ENCODE measurements around the gene SLC2A11. TPM values are rescaled to one million over a fixed set of nuclear protein-coding genes. Genes with fewer than 3 reads are reported as not detected.

The SLC2A11 gene
- total RNA-seq, 2 donors from 2014 or later: 15.1 to 27.0 TPM

- TF ChIP-seq POLR2AphosphoS5 (IDR thresholded peaks at IDR 0.05) (no peak), POLR2A (IDR thresholded peaks at IDR 0.05) (no peak), CTCF (IDR thresholded peaks at IDR 0.05) (no peak)
- Histone ChIP-seq H3K9me3 (no peaks in the 10 kb centered on the region), H3K36me3 (no peaks in the 10 kb centered on the region)
Measured at GRCh38 chr22:23877566-23877965, 19.9 kb downstream of the SLC2A11 start.

GRCh38 chr22:23878219-23878618, 20.5 kb downstream of the SLC2A11 start:
- Histone ChIP-seq H3K4me1 (replicated peaks) (no peaks in the 10 kb centered on the region), H3K27me3 (replicated peaks; ENCODE audit: insufficient read depth) (no peaks in the 10 kb centered on the region), H3K4me3 (no peak overlapping the region), H3K9me3 (no peaks in the 10 kb centered on the region), H3K27ac (no peak overlapping the region), H3K36me3 (no peaks in the 10 kb centered on the region)
- TF ChIP-seq POLR2A (IDR thresholded peaks at IDR 0.05) (no peak), CTCF (IDR thresholded peaks at IDR 0.05) (no peak), POLR2AphosphoS5 (IDR thresholded peaks at IDR 0.05) (no peak)
- DNase-seq (ENCODE audit: low spot score): no peak
- intact Hi-C loops (cut with DNase I): no loop called here
- WGBS: 80% methylated on average over 7 of the region's 7 CpGs

More at GRCh38 chr22:23877566-23877965, 19.9 kb downstream of the SLC2A11 start:
- Histone ChIP-seq H3K4me3 (no peak overlapping the region), H3K4me1 (replicated peaks) (no peaks in the 10 kb centered on the region), H3K27me3 (replicated peaks; ENCODE audit: insufficient read depth) (no peaks in the 10 kb centered on the region), H3K27ac (no peak overlapping the region)
- WGBS: 97% methylated on average over 8 of the region's 8 CpGs
- intact Hi-C loops (cut with DNase I): no loop called here
- DNase-seq (ENCODE audit: low spot score): no peak

- Histone ChIP-seq H3K9me3 (no peaks in the 10 kb centered on the region), H3K27me3 (replicated peaks; ENCODE audit: insufficient read depth) (no peaks in the 10 kb centered on the region), H3K4me3 (no peak overlapping the region), H3K36me3 (no peaks in the 10 kb centered on the region), H3K4me1 (replicated peaks) (no peaks in the 10 kb centered on the region), H3K27ac (no peak overlapping the region)
- no peak for DNase-seq (ENCODE audit: low spot score)
- WGBS: 74% methylated on average over 17 of the region's 20 CpGs
- TF ChIP-seq POLR2AphosphoS5 (IDR thresholded peaks at IDR 0.05): no peak
- intact Hi-C loops (cut with DNase I): no loop called here
Measured at GRCh38 chr22:23882370-23882769, 24.7 kb downstream of the SLC2A11 start.

- intact Hi-C loops (cut with DNase I): no loop called here
- H3K4me1 ChIP-seq (replicated peaks): no peaks in the 10 kb centered on the region
- DNase-seq (ENCODE audit: low spot score): no peak
- WGBS: 95% methylated on average over 9 of the region's 9 CpGs
- no peaks in the 10 kb centered on the region for H3K9me3 ChIP-seq
- H3K27ac ChIP-seq: no peak overlapping the region
- no peak for TF ChIP-seq POLR2A (IDR thresholded peaks at IDR 0.05)
- no peak for TF ChIP-seq CTCF (IDR thresholded peaks at IDR 0.05)
- no peak for TF ChIP-seq POLR2AphosphoS5 (IDR thresholded peaks at IDR 0.05)
- H3K27me3 ChIP-seq (replicated peaks; ENCODE audit: insufficient read depth): no peaks in the 10 kb centered on the region
- no peaks in the 10 kb centered on the region for H3K36me3 ChIP-seq
- H3K4me3 ChIP-seq: no peak overlapping the region
Measured at GRCh38 chr22:23883658-23884057, 26.0 kb downstream of the SLC2A11 start.

- no peak for DNase-seq (ENCODE audit: low spot score)
- TF ChIP-seq POLR2A (IDR thresholded peaks at IDR 0.05) (no peak), CTCF (IDR thresholded peaks at IDR 0.05) (no peak), POLR2AphosphoS5 (IDR thresholded peaks at IDR 0.05) (no peak)
- H3K27me3 ChIP-seq (replicated peaks; ENCODE audit: insufficient read depth): no peaks in the 10 kb centered on the region
- H3K4me1 ChIP-seq (replicated peaks): no peaks in the 10 kb centered on the region
- 93% methylated on average over 9 of the region's 9 CpGs for WGBS
- no peaks in the 10 kb centered on the region for H3K36me3 ChIP-seq
- H3K4me3 ChIP-seq: no peak overlapping the region
- intact Hi-C loops (cut with DNase I): no loop called here
- no peaks in the 10 kb centered on the region for H3K9me3 ChIP-seq
- no peak overlapping the region for H3K27ac ChIP-seq
Measured at GRCh38 chr22:23884140-23884539, 26.5 kb downstream of the SLC2A11 start.

Data from prostate gland (tissue), 2 donors.